Astrocyte (in vitro differentiated cells and primary cell): ENCODE data around the gene PAX5.

ENCODE experiments used
- EZH2 ChIP-seq: IDR thresholded peaks from 2 replicates; pipeline ENCODE4 v1.6.1; 2012; ENCODE audit warnings: mild to moderate bottlenecking, low read length, inconsistent platforms; ENCODE audit not compliant: insufficient read depth
- TF ChIP-seq, protein P1 (sequence below): IDR thresholded peaks from 2 replicates; pipeline ENCODE4 v1.5.1; 2011; ENCODE audit warnings: low read depth, mild to moderate bottlenecking, inconsistent platforms, low read length, moderate library complexity; ENCODE audit not compliant: insufficient read depth

DNA sequence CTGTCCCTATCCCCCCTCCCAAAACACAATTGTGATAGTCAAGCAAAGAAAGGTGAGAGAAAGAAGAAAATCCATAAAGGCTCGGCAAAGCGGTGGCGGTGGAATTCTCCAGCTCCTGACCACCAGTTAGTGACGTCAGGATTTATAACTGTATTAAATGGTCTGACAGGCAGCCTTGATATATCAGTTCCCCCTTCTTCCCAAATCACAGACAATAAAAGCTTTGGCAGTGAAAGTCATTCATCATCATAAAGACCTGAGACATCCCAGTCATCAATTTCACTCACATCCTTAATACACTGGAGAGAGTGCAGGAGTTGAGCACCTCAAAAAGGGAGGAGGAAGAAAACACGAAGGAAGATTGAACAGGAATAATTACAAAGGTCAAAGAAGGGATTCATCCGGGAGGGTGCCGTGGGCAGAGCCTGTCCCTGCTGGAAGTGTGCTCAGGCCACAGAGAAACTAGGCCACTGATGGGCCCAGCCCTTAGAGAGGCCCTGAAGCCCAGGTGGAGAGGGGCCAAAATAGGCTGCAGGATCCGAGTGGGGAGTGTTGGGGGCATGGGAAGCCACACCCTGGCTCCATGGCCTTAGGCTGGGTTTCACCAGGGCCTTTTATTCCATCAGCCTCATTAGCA is 131.9 kb downstream of the PAX5 start:
- TF ChIP-seq, protein P1, sequence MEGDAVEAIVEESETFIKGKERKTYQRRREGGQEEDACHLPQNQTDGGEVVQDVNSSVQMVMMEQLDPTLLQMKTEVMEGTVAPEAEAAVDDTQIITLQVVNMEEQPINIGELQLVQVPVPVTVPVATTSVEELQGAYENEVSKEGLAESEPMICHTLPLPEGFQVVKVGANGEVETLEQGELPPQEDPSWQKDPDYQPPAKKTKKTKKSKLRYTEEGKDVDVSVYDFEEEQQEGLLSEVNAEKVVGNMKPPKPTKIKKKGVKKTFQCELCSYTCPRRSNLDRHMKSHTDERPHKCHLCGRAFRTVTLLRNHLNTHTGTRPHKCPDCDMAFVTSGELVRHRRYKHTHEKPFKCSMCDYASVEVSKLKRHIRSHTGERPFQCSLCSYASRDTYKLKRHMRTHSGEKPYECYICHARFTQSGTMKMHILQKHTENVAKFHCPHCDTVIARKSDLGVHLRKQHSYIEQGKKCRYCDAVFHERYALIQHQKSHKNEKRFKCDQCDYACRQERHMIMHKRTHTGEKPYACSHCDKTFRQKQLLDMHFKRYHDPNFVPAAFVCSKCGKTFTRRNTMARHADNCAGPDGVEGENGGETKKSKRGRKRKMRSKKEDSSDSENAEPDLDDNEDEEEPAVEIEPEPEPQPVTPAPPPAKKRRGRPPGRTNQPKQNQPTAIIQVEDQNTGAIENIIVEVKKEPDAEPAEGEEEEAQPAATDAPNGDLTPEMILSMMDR: no peak
- TF ChIP-seq EZH2: no peak
